ENCODE data around the gene NEXN.

The NEXN gene

DNA sequence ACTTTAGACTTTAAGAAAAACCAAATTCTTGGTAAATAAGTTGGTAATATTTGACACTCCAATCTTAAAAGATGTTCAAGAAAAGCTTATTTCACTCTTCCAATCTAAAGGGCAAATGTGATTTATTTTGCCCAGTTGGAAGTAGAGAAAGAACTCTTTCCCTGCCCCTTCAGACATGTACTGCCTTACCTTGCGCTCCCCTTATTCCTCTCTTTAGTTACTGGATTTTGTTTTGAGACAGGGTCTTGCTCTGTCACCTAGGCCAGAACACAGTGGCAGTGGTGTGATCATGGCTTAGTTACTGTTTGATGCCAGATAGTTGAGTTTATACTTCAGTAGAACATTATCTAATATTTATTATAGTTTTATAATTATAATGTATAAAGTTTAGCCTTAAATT, 62.9 kb downstream of the NEXN start:
- Histone ChIP-seq H3K4me1 (peaks cover 0 to 45% (median 13%) of the 10 kb centered on the region in 4 donors), H3K36me3 (peaks cover 71 to 89% (median 85%) of the 10 kb centered on the region in 3 donors), H3K9me3 (no peaks in the 10 kb centered on the region), H3K27ac (no peak overlapping the region), H3K4me3 (no peak overlapping the region), H3K27me3 (no peaks in the 10 kb centered on the region)
- intact Hi-C loops (cut with DNase I; ENCODE audit: low total_unique reads) = loop anchor here (10.0 kb wide), 1 partner anchor 163 kb away; no protein-coding TSS in a partner anchor
- no peak for DNase-seq
- TF ChIP-seq, protein P1, sequence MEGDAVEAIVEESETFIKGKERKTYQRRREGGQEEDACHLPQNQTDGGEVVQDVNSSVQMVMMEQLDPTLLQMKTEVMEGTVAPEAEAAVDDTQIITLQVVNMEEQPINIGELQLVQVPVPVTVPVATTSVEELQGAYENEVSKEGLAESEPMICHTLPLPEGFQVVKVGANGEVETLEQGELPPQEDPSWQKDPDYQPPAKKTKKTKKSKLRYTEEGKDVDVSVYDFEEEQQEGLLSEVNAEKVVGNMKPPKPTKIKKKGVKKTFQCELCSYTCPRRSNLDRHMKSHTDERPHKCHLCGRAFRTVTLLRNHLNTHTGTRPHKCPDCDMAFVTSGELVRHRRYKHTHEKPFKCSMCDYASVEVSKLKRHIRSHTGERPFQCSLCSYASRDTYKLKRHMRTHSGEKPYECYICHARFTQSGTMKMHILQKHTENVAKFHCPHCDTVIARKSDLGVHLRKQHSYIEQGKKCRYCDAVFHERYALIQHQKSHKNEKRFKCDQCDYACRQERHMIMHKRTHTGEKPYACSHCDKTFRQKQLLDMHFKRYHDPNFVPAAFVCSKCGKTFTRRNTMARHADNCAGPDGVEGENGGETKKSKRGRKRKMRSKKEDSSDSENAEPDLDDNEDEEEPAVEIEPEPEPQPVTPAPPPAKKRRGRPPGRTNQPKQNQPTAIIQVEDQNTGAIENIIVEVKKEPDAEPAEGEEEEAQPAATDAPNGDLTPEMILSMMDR (IDR thresholded peaks at IDR 0.05) = no peak

DNA sequence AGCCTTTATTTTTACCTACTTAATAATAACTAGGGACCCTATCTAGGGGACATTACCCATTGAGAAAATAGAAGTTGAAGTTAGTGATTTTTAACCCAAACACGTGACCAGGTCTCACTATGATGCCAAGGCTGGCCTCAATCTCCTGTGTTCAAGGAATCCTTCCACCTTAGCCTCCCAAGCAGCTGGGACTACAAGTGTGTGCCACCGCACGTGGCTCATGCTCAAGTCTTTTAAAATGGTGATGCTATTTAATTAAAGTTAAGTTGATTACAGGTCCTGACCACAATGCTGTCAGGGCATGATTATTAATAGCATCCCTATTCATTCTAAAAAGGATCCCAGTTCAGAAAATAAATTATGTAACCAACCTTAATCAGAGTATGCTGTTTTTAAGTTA, 65.5 kb downstream of the NEXN start:
- intact Hi-C loops (cut with DNase I; ENCODE audit: low total_unique reads) = loop anchor here (10.0 kb wide), 1 partner anchor 161 kb away; no protein-coding TSS in a partner anchor
- TF ChIP-seq, protein P1 (IDR thresholded peaks at IDR 0.05) = no peak
- H3K27me3 ChIP-seq = no peaks in the 10 kb centered on the region
- no peak for DNase-seq
- H3K4me1 ChIP-seq = peaks cover 0 to 21% (median 9%) of the 10 kb centered on the region in 4 donors
- no peaks in the 10 kb centered on the region for H3K9me3 ChIP-seq
- peaks cover 56 to 90% (median 78%) of the 10 kb centered on the region in 3 donors for H3K36me3 ChIP-seq
- no peak overlapping the region for H3K27ac ChIP-seq
- H3K4me3 ChIP-seq = no peak overlapping the region

GRCh38 chr1:77954521-77954920, 66.1 kb downstream of the NEXN start:
- H3K27ac ChIP-seq = no peak overlapping the region
- no peak overlapping the region for H3K4me3 ChIP-seq
- no peaks in the 10 kb centered on the region for H3K9me3 ChIP-seq
- H3K4me1 ChIP-seq = peaks cover 0 to 15% (median 4%) of the 10 kb centered on the region in 4 donors
- H3K36me3 ChIP-seq = peaks cover 62 to 94% (median 78%) of the 10 kb centered on the region in 3 donors
- intact Hi-C loops (cut with DNase I; ENCODE audit: low total_unique reads) = loop anchor here (10.0 kb wide), 1 partner anchor 160 kb away; no protein-coding TSS in a partner anchor
- H3K27me3 ChIP-seq = no peaks in the 10 kb centered on the region
- TF ChIP-seq, protein P1 (IDR thresholded peaks at IDR 0.05) = no peak
- DNase-seq = no peak

- Histone ChIP-seq H3K36me3 (peaks cover 74 to 100% (median 85%) of the 10 kb centered on the region in 3 donors), H3K9me3 (no peaks in the 10 kb centered on the region), H3K4me1 (peaks cover 0 to 7% (median 2%) of the 10 kb centered on the region in 4 donors), H3K4me3 (no peak overlapping the region), H3K27me3 (no peaks in the 10 kb centered on the region), H3K27ac (no peak overlapping the region)
- TF ChIP-seq, protein P1 (IDR thresholded peaks at IDR 0.05) = no peak
- no peak for DNase-seq
- intact Hi-C loops (cut with DNase I; ENCODE audit: low total_unique reads) = loop anchor here (10.0 kb wide), 1 partner anchor 159 kb away; no protein-coding TSS in a partner anchor
Observed at GRCh38 chr1:77955709-77956108, 67.3 kb downstream of the NEXN start.

DNA sequence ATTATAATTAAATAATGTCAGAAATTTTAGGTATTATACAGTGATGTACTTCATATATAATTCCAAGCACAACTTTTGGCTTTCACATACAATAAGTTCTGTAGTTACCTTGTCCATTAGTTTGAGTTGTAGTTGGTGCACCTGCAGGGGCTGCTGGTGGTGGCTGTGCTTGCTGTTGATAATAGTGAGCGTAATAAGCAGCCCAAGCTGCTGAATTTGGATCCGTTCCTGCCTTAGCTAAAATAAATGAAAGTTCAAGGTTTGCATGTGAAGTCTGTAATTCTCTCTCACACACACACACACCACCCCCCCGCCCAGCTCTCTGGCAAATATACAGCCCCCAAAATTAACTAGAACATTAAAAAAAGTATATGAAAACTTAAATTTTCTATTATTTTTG, 68.0 kb downstream of the NEXN start:
- DNase-seq = no peak
- TF ChIP-seq, protein P1 (IDR thresholded peaks at IDR 0.05) = no peak
- H3K4me1 ChIP-seq = peaks cover 0 to under 1% (median 0%) of the 10 kb centered on the region in 4 donors
- no peaks in the 10 kb centered on the region for H3K27me3 ChIP-seq
- no peak overlapping the region for H3K4me3 ChIP-seq
- no peaks in the 10 kb centered on the region for H3K9me3 ChIP-seq
- H3K27ac ChIP-seq = no peak overlapping the region
- intact Hi-C loops (cut with DNase I; ENCODE audit: low total_unique reads) = loop anchor here (10.0 kb wide), 1 partner anchor 158 kb away; no protein-coding TSS in a partner anchor
- H3K36me3 ChIP-seq = peaks cover 74 to 98% (median 87%) of the 10 kb centered on the region in 3 donors
